NCI-H226 (cell line): ENCODE results near the gene BRDT.
A peak's percentile ranks its signal among the peaks of the same experiment; 100 is the strongest.

Experiments
- DNase-seq: peaks from one replicate; pipeline ENCODE4 v3.0.0-alpha.2; 2015

BRDT gene

DNA sequence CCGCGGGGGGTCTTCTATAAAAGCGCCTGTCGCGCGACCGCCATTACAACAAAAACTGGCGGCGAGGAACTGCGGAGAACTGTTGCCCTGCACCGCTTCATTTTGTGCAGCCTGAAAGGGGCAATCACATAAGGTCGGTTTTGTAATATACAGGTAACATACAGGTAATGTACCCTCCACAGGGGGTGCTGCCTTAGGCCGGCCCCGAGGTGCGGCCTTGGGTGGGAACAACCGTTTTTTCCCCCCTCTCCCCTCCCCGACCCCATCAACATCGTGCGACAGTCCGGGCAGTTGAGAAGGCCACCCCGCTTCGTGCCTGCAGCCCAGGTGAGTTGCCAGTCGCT lies at the start of gene BRDT:
Gene BRDT, plus strand, starts transcription at position 46 of the 344 bp plus-strand sequence. CDS start 13,354 bp downstream, outside the sequence.
- no peak for DNase-seq

DNA sequence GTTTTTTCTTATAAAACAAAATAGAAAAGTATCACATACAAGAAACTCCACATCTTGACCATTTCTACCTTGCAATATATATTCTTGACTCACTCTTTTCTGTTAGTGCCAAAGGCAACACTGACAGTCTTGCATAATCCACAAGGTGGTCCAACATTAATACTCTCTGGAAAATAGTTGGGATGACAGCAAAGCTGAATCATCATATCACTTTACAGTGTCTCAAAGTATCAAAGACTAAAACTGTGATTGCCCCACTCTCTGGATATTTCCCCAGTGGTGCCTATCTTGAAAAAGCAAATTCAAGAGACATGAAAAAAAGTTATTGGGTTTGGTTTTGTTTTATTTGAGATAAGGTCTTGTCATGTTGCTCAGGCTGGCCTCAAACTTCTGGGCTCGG lies 48.6 kb upstream of the BRDT start:
- peak; percentile 93 for DNase-seq

DNA sequence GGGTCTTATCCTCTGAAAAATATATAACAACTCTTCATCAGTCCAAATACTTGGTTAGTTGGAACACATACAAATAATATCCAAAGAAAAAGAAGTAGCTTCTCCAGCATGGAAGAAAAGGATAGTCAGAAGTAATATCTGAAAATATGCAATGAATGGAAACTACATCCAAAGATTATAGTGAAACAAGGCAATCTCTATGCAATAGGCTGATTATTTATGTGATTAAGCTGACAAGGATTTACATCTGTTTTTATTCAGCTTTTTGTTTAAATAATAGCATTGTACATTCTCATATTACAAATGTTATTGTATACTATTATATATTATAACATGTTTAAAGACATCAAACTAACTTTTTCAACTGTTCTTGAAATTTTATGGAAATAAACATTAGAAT lies 48.0 kb upstream of the BRDT start:
- no peak for DNase-seq

DNA sequence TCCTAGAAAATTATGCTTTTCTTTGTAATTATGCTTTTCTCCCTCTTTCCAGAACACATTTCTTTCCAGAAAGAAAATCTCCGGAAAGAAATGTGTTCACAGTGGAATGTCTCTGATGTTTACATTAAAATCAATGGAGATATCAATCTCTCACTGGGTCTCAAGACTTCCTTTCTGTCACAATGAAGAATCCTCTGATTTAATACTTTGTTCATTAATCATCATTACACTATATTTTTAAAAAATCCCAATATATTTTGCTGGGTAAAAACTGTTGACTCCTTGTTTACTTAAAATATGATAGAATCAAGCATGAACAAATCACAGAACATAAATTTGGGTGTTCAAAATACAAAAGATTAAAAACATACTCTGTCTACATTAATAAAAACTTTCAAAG lies 36.9 kb upstream of the BRDT start:
- DNase-seq: no peak

DNA sequence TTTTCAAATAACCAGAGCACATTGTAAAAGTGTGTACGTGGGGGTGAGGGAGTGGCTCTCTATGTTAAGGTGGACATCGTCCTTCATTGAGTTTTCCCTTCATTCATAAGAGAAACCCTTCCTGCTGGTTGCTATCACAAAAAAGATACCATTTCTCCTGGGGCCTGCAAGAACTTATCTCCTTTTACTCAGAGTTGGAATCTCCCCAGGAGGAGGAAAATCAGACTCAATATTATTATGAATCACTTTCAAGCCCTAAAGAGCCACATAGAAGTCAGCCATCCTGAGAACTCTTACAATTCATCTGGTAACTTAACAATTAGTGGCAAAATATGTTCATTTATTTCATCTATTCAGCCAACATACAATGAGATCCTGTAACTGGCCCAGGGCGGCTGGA lies 36.2 kb upstream of the BRDT start:
- DNase-seq: peak; percentile 70

DNA sequence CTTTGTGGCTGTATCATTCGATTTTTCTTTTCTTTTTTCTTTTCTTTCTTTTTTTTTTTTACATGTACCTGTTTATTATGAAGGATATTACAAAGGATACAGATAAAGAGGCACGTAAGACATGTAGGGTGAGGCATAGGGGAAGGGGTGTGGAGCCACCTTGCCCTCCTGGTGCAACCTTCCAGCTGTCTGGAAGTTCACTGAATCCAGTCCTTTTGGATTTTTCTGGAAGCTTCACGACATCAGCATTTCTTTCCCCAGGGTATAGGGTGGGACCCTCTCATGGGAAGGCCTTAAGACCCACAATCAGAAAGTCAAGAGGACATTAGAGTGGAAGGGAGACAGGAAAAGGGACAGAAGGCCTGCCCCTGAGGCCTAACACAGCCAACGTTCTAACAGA lies 33.2 kb upstream of the BRDT start:
- no peak for DNase-seq

DNA sequence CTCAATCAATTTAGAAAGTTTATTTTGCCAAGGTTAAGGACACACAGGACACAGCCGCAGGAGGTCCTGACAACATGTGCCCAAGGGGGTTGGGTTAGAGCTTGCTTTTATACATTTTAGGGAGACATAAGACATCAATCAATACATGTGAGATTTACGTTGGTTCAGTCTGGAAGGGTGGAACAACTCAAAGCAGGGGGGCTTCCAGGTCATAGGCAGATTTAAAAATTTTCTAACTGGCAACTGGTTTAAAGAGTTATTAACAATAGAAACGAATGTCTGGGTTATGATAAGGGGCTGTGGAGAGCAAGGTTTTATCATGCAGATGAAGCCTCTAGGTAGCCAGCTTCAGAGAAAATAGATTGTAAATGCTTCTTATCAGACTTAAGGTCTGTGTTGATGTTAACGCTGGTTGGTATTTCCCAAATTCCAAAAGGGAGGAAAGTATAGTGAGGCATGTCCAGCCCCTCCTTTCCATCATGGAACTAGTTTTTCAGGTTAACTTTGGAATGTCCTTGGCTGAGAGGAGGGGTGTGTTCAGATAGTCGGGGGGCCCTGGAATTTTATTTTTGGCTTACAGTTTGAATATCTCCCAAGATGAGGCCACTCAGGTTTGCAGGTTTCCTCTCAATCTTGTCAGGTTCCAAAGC lies 32.3 kb upstream of the BRDT start:
- no peak for DNase-seq

DNA sequence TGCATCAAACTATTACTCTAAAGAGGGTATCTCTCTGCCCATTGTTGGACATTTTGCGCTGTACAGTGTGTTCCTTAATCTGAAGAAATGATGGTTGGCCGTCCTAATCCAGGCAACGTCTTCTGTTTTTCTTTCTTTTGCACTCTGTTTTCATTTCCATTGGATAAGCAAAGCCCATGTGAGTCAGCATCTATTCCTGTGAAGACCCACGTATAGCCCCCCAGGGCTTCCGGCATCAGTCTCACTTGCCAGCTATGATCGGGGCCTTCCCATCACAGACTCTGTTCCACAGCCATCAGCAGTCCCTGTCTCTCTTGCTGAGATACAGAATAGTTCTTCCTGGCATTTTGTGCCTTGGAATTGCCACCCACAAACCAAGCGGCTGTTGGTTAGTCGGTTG lies 29.2 kb upstream of the BRDT start:
- DNase-seq: no peak

DNA sequence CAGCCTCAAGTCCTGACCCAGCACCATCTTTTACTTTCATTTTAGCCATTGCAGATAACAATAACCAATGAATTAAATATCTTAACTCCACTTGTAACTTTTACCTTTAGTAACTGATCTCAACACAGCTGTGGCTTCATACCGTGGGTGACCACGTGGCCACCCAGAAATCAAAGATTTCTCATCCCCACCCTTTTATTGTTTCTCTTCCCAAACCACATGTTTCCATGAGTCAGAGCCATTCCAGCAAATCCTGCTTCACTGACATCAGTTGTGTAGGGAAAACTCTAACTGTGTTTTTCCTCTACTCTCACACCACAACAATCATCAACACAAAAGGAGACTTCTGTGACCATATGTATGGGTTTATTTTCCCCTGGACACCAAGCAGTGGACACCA lies 25.1 kb upstream of the BRDT start:
- peak; percentile 51 for DNase-seq

DNA sequence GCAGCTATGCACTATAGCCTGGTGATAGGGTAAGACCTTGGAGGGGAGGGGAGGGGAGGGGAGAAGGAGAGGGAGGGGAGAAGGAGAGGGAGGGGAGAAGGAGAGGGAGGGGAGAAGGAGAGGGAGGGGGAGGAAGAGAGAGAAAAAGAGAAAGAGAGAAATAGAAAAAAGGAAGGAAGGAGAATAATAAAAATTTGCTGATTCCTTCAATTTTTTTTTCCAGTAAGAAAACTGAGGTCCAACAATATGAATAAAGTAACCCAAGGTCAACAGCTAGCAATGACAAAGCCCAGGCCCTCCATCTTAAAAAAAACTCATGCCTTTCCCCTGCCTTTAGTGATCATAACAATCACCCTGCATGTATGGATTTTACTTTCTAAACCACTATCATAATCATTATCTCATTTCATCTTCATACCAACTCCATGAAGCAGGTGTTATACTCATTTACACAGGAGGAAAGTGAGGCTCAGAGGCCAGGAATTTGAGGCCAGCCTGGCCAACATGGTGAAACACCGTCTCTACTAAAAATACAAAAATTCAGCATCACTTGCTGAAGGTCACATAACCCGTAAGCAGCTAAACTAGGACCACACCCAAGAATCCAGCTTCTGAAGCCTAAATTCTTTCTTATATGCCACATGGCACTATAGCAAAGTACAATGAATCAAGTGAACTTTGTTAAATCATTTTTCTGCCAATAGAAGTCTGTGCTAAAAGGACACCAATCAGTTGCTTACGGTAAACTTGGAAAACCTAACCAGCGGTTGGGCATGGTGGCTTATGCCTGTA lies 23.4 kb upstream of the BRDT start:
- DNase-seq: no peak

DNA sequence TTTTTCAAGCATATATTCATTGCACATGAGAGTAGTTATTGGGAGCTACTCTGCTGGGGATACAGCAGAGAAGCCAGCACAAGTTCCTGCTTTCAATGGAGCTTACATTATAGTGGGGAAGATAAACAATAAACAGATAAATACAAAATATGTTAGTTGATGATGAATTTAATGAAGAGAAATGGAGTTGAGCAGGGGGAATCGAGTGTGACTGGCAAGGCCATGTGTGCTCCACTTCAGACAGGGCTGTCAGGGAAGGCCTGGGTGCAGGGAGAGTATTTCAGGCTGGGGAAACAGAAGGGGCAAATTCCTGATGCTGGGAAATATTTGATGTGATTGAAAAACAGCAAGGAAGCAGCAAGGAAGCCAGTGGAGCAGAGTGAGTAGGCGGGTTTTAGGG lies 21.2 kb upstream of the BRDT start:
- DNase-seq: no peak

DNA sequence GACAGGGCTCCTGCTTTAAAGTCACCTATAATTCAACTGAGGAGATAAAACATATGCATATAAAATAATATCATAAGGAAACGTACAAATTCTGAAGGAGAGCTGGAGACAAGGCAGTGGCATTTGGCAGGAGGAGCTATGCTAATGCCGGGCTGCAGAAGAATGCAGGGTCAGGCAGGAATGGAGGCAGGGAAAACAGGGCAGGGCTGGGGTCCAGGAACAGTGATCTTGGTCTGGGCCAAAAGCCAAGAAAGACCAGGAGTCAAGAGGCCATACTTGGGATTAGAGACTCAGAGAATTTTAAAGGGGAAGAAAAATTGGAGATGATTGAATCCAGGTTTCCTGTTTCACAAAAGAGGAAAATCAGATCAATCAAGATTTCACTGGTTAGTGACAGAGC lies 20.0 kb upstream of the BRDT start:
- no peak for DNase-seq

DNA sequence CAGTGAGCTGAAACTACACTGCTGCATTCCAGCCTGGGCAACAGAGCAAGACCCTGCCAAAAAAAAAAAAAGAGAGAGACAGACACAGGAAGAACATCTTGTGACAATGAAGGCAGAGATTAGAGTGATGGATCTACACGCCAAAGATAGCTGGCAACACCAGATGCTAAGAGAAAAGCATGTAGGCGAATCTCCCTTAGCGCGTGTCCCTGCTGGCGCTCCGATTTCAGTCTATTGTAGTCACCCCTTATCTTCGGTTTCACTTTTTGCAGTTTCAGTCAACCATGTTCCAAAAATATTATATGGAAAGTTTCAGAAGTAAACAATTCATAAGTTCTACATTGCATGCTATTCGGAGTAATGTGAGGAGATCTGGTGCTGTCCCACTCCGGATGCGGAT lies 11.6 kb upstream of the BRDT start:
- DNase-seq: no peak

DNA sequence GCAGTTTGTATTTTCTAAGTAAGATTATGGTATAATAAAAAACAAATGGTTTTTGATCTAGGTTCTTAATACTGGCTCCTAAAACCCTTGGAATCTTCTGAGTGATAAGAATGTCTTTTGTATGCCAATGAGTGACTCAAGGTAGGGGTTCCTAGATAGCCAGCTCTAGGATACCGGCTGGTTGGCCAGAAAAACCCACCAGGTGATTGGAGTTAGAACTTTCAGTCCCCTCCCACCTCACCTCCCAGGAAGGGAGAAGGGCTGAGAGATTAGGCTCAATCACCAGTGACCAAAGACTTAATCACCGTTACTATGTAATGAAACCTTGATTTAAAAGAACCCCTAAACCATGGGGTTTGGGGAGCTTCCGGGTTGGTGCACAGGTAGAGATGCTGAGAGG lies 8.7 kb upstream of the BRDT start:
- peak; percentile 93 for DNase-seq

DNA sequence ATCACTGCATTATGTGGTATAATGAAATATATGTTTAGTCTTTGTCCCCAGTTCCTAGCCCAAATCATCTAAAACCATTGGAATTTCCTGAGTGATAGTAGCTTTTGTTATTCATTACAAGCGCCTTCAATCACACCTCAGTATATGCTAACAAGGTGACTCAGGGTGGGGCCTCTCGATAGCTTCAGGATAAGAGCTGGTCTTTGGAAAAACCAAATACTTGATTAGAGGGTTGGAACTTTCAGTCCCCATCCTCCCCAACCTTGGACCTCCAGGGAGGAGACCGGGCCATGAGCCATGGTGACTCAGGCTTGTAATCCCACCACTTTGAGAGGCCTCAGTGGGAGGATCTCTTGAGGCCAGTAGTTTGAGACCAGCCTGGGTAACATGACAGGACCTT lies 5.1 kb upstream of the BRDT start:
- DNase-seq: peak; percentile 87

DNA sequence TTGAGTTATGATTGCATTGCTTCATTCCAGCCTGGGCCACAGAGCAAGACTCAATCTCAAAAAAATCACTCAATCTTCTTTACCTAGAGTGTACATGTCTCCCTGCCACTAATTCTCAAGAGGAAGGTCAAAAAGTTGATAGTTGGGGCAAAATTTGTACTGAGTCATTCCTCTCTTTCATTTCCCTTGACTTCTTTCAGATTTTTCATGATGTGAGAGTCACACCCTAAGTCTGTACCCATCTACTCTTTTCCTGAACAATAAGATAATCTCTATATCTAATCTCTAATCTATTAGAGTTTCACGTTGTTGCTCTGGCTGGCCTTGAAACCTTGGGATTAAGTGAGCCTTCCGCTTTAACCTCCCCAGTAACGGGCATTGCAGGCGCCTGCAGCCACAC lies 1.1 kb upstream of the BRDT start:
- DNase-seq: no peak

DNA sequence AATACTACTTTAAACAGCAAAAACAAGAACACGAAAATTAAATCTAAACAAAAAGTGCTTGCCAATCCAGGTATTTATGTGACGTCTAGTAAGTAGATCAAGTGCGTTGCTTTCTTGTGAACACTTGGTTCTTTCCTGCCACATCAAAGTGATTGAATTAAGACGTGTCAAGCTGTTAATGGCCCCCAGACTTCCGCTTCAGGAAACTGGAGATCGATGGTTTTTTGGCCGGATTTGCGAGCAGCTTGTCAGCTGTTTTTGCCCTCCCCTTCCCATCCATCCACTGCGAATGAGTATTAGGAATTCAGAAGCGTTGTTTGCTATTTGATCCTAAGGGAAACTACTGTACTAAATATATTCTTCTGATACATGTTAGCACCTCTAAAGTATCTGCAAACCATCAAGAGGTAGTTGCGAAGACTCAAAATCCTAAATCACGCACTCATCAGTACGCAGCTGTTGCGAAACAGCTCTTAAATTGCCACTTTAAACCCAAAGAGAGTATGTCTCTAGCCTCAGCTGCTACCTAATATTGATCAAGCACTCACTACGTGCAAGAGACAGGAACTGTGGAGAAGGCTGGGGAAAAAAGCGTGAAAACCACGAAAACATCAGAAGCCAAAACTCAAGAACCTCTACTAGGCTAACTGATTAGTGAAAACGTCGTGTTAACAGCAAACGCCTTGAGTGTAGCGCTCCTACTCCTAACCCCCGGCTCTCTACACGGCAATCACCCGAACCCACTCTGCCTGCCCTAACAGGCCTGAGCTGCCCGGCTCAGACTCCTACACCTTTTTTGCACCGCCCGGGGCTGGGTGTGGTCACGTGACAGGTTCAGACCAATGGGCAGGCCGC lies 473 bp upstream of the BRDT start:
- no peak for DNase-seq

DNA sequence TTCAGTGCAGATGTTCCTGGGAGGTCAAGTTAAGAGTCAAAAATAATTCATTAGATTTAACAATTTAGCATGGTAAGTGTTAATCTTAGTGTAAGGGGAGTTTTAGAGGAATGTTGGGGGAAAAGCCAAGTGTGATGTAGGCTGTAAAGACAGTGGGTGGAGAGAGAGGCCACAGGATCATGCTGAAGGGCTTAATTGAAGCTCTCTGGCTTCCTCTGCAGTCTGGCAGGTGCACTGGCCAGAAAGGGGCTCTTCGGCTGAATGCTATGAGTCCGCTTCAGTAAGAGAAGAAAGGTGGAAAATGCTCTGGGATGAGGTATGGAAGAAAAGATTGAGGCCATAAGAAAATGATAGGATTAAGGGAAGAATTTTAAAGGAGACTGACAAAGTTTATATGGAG lies 3.0 kb downstream of the BRDT start:
- DNase-seq: no peak

DNA sequence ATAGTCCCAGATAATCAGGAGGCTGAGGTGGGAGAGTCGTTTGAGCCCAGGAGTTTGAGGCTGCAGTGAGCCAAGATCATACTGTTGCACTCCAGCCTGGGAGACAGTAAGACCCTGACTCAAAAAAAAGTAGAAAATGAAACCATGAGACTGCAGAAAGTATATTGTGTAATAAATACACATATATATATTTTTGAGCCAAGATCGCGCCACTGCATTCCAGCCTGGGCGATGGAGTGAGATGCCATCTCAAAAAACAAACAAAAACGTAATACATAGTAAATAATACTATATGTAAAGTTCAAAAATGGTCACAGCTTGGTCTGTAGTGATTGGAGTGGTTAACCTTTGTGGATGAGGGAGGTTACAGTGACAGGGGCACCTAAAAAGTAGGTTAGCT lies 9.7 kb downstream of the BRDT start:
- no peak for DNase-seq

DNA sequence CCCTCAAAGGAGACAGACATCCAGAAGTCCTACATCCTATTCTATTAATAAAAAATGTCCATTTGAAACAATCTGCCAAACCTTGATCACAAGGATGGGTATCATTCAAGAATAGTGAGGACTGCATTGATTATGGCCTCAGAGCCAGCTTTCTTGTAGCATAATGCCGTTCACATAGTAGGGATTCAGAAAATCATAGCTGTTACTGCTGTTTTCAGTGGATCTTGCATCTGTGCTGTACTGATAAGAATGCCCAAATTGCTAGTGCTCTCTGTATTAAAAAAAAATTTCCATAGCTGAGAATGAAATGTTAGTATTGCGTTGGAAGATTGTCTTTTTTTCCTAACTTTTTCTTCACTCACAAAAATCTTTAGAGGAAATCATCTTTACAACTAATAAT lies 19.1 kb downstream of the BRDT start:
- no peak for DNase-seq

DNA sequence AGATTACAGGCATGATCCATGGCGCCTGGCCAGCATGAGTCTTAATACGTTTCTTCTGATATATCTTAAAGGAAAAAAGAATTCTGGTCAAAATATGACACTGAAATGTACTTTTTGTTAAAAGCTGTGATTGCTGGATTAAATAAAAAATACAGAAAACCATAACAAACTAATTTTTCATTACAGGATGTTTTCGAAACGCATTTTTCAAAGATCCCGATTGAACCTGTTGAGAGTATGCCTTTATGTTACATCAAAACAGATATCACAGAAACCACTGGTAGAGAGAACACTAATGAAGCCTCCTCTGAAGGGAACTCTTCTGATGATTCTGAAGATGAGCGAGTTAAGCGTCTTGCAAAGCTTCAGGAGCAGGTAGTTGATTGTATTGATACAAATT lies 30.2 kb downstream of the BRDT start:
- DNase-seq: no peak

DNA sequence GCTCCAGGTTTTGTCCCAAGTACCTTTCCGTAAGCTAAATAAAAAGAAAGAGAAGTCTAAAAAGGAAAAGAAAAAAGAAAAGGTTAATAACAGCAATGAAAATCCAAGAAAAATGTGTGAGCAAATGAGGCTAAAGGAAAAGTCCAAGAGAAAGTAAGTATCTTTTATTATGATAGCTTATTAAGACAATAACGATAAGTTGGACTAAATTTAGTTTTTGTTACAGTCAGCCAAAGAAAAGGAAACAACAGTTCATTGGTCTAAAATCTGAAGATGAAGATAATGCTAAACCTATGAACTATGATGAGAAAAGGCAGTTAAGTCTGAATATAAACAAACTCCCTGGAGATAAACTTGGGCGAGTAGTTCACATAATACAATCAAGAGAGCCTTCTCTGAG lies 31.5 kb downstream of the BRDT start:
- DNase-seq: no peak

DNA sequence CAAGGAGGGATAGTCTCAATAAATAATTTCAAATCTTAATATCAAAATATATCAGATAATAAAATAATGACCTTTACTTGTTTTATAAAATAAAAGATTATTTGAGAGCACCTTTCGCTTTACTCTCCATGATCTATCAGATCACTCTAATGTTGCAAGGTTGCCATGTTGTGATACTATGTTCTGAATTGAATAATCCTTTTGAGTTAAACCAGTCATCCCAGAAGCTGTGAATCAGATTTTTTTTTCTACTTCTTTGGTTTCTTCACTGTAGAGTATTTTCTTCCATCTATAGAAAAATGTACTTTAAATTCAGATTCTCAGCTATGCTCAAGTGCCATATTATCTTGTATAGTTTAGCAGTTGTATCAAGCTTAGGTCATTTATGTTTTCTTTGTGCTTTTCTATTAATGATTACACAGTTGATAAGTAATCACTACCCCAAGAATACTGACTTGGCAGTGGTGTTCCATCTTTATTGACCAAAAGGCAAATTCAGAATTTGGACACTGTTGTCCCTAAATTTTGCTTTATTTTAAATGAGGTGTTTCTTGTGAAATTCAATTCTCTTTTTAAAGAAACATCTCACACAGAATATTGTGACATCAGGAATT lies 32.9 kb downstream of the BRDT start:
- DNase-seq: no peak

DNA sequence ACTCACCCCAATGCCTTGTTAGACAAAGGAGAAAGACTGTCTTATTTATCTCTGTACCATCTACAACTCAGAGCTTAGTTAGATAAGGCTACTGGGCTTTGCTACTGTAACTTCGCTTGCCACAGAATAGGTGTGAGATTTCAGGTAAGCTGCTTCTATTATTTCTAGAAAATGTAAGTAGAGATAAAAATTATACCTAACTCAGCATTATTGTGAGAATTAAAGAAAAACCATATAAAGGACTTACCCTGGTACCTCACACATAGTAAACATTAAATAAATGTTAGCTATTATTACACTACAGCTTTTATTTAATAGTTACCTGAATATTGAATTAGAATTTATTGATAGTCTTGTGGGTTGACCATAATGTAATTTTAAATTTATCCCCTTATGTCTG lies 44.1 kb downstream of the BRDT start:
- no peak for DNase-seq
